Esophagus muscularis mucosa (tissue), 4 donors: ENCODE data around the gene HELZ2.

Experiments
- CTCF ChIP-seq, 3 experiments: fragments of 200-600 bp in 2 of 3; fragments of 450-650 bp in 1 of 3; sonication (generic) in 2 of 3; IDR thresholded peaks; one replicate each; pipeline ENCODE4 v1.5.1; 2017 to 2019; ENCODE audit warnings: antibody characterized with exemption in 3 of 3, mild to moderate bottlenecking in 2 of 3, moderate library complexity in 1 of 3
- EP300 ChIP-seq: sonication (generic); formaldehyde crosslinking; IDR thresholded peaks from one replicate; pipeline ENCODE4 v1.6.1; 2017; ENCODE audit warnings: antibody characterized with exemption
- POLR2A ChIP-seq: fragments of 450-650 bp; IDR thresholded peaks from one replicate; pipeline ENCODE4 v1.6.1; 2017; ENCODE audit warnings: antibody characterized with exemption, moderate library complexity, mild to moderate bottlenecking, low read depth
- POLR2AphosphoS5 ChIP-seq, 2 donors: sonication (generic); formaldehyde crosslinking; IDR thresholded peaks; one replicate each; pipeline ENCODE4 v1.6.1; 2017; ENCODE audit warnings: antibody characterized with exemption in 2 of 2

DNA sequence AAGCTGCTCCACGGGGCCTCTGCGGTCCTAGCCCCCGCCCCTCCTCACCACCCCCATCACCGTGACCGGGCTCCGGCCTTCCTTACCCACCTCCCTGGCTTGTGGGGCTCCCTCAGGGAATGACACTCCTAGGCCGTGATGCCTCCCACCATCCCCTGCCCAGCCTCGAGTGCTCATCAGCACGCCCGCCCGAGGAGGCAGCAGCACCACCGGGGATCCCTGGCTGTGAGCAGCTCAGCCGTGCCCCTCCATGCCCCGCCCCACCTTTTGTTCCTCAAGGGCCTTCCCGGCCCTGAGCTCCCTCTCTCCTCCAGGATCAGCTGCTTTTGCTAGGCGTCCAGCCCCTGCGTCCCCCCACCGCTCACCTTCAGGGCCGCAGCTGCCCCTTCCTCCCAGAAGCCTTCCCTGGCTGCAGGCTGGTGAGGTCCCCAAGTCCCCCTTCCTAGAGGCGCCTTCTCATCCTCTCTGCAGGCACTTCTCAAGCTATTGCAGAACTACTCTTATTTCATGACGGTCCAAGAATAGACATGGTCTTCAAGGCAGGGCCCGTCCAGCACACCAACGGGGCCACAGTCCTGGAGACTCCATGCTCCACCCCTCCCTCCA lies 17.1 kb downstream of the HELZ2 start:
- no peak for TF ChIP-seq CTCF (IDR thresholded peaks at IDR 0.05)
- TF ChIP-seq POLR2A: no peak
- TF ChIP-seq POLR2AphosphoS5 (IDR thresholded peaks at IDR 0.05): no peak
- TF ChIP-seq EP300: no peak
